ENCODE data around the gene CUBN. TPM values are rescaled to one million over a fixed set of nuclear protein-coding genes. Genes with fewer than 3 reads are reported as not detected.

The CUBN gene
- total RNA-seq, 3 donors from 2014 or later, result 0.31 to 1.9 (median 0.38) TPM

GRCh38 chr10:17157024-17157423 lies 27.4 kb upstream of the CUBN start:
- Histone ChIP-seq H3K4me1 (ENCODE audit: low read depth) (peaks cover 7% of the 10 kb centered on the region), H3K36me3 (ENCODE audit: low read depth) (no peaks in the 10 kb centered on the region), H3K4me3 (no peak overlapping the region), H3K9me3 (no peaks in the 10 kb centered on the region)
- no peak for TF ChIP-seq CTCF (IDR thresholded peaks at IDR 0.05)
- DNase-seq (no peak), ATAC-seq (no peak)
- intact Hi-C loops (cut with DNase I, micrococcal nuclease), result no loop called here

GRCh38 chr10:17155826-17156225 lies 26.2 kb upstream of the CUBN start:
- no peak for TF ChIP-seq CTCF (IDR thresholded peaks at IDR 0.05)
- no peaks in the 10 kb centered on the region for H3K36me3 ChIP-seq (ENCODE audit: low read depth)
- no peaks in the 10 kb centered on the region for H3K9me3 ChIP-seq
- intact Hi-C loops (cut with DNase I, micrococcal nuclease), result no loop called here
- H3K4me1 ChIP-seq (ENCODE audit: low read depth), result peaks cover 12% of the 10 kb centered on the region
- H3K4me3 ChIP-seq, result no peak overlapping the region
- ATAC-seq, result peak; percentile 35
- no peak for DNase-seq

- Histone ChIP-seq H3K4me3 (no peak overlapping the region), H3K9me3 (no peaks in the 10 kb centered on the region), H3K4me1 (ENCODE audit: low read depth) (peaks cover 14% of the 10 kb centered on the region), H3K36me3 (ENCODE audit: low read depth) (no peaks in the 10 kb centered on the region)
- intact Hi-C loops (cut with DNase I, micrococcal nuclease), result no loop called here
- DNase-seq, result no peak
- no peak for ATAC-seq
- TF ChIP-seq CTCF (IDR thresholded peaks at IDR 0.05), result no peak
These were observed 24.5 kb upstream of the CUBN start for GRCh38 chr10:17154116-17154515.

- Histone ChIP-seq H3K4me1 (ENCODE audit: low read depth) (peaks cover 14% of the 10 kb centered on the region), H3K4me3 (no peak overlapping the region), H3K9me3 (no peaks in the 10 kb centered on the region), H3K36me3 (ENCODE audit: low read depth) (no peaks in the 10 kb centered on the region)
- DNase-seq, result no peak
- ATAC-seq, result no peak
- TF ChIP-seq CTCF (IDR thresholded peaks at IDR 0.05), result no peak
- intact Hi-C loops (cut with DNase I, micrococcal nuclease), result no loop called here
These were observed 23.7 kb upstream of the CUBN start for GRCh38 chr10:17153321-17153720.

- intact Hi-C loops (cut with DNase I, micrococcal nuclease), result no loop called here
These were observed 22.1 kb upstream of the CUBN start for GRCh38 chr10:17151716-17152115.

More at GRCh38 chr10:17151716-17152115, 22.1 kb upstream of the CUBN start:
- TF ChIP-seq CTCF (IDR thresholded peaks at IDR 0.05), result no peak
- Histone ChIP-seq H3K4me3 (no peak overlapping the region), H3K9me3 (no peaks in the 10 kb centered on the region), H3K4me1 (ENCODE audit: low read depth) (peaks cover 18% of the 10 kb centered on the region), H3K36me3 (ENCODE audit: low read depth) (no peaks in the 10 kb centered on the region)
- DNase-seq, result no peak
- ATAC-seq, result peak; percentile 89

Data from mucosa of descending colon (tissue), 3 donors.